GM10266 (cell line): ENCODE results near the gene ITPKB.

Source experiments
- DNase-seq: peaks from one replicate; pipeline ENCODE4 v3.0.0; 2012; ENCODE audit errors: extremely low spot score
- CTCF ChIP-seq: IDR thresholded peaks from 2 replicates; pipeline ENCODE4 v1.5.1; 2012; ENCODE audit warnings: mild to moderate bottlenecking, low read depth; ENCODE audit not compliant: control insufficient read depth, insufficient read depth; ENCODE audit errors: missing control alignments

The ITPKB gene

DNA sequence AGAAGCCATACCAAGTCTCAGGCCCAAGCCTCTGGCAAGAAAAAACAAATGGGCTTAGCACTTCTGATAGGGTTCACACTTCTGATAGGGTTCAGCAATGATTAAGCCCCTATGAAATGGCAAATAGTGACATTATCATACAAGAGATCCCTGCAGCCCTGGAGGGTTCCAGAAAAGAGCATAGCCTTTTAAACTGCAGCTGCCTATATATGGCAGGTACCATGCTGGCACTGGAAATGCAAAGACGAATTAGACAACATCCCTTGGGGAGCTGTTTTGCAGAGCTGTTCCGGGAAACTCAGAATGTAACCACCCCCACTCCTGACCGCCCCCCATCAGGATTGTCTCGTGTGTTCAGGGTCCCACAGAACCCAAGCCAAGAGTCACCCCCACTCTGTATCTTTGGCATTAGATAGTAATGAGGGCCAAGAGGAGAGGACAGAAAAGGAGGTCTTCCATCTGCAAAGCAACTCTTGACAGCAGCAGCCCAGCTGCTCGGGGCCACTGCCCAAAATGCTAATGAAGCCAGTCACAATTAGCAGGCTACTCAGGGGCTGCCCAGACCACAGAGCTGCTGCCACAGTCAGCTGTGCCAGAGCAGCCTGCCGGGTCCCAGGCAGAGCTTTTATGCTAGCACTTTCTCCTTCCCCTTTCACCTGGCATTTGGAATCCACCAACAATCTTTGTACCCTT is 50.9 kb downstream of the ITPKB start:
- no peak for DNase-seq
- TF ChIP-seq CTCF = no peak

DNA sequence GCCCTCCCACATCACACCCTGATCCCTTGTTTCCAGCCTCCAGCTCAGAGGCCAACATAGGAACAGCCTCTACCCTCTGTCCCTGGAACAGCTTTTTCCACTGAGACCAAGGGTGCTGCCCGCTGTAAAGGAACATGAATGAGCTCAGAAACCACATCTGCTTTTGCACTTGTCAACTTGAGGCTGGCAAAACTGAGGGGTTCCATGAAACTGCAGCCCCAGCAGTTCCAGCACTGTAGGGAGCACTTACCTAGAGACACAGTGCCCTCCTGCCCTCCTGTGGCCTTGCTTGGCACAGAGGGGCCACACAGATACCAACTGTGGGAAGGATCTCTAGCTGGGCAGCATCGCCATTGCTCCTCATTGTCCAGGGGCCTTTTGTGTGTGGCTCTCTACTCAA is 51.7 kb downstream of the ITPKB start:
- no peak for DNase-seq
- peak; percentile 34 for TF ChIP-seq CTCF

GRCh38 chr1:226686440-226687425 is 52.3 kb downstream of the ITPKB start:
- DNase-seq = no peak
- no peak for TF ChIP-seq CTCF

DNA sequence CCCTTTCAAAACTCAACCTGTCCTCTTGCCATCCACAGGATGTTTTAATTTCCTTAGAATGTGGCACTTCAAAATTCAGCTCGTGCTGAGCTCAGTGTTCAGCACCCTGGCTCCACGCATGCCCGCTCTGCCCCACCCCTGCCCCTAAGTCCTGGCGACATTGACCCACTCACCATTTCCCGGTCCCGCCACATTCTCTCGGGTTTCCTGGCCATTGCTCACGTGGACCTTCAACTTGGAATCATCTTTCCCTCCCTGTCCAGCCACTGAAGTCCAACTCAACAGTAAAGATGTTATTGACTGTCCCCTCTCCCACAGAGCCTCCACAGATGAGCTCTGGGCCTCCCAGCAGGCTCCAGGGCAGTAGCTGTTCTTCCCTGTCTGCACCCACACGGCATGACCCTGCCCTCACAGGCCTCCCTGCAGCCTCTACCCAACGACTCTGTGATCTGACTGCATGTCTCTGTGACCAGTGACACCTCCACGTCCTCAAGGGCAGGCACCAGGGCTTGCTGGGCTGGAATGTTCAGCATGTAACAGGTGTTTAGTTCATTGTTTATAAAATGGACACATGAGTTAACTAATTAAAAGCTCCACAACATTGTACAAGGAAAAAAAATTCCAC is 53.8 kb downstream of the ITPKB start:
- TF ChIP-seq CTCF = no peak
- DNase-seq = no peak

- DNase-seq = no peak
- no peak for TF ChIP-seq CTCF
Observed at GRCh38 chr1:226684026-226684425, 55.1 kb downstream of the ITPKB start.

GRCh38 chr1:226682871-226683814 is 55.9 kb downstream of the ITPKB start:
- no peak for DNase-seq
- no peak for TF ChIP-seq CTCF
